AG04449 (cell line): ENCODE data around the gene ADAMTSL4.

Experiments
- CTCF ChIA-PET: fragments of 350-600 bp; formaldehyde crosslinking; extraction: SDS; loops from one replicate; lab custom pipeline; 2021; ENCODE audit warnings: antibody characterized with exemption; lab: Yijun Ruan, JAX
- POLR2A ChIA-PET: fragments of 400-600, 350-600 bp; formaldehyde crosslinking; extraction: SDS; loops from one replicate; lab custom pipeline; 2020; ENCODE audit warnings: antibody characterized with exemption, inconsistent platforms; lab: Yijun Ruan, JAX
- DNase-seq: peaks from one replicate; pipeline ENCODE4 v3.0.0-alpha.2; 2010; ENCODE audit warnings: low read depth, low spot score
- H3K4me3 ChIP-seq: 2 replicates; pipeline ENCODE4 v1.5.1; 2011; ENCODE audit warnings: low read depth, mild to moderate bottlenecking, control low read depth, low read length
- CTCF ChIP-seq: IDR thresholded peaks from one replicate; pipeline ENCODE4 v1.5.1; 2011; ENCODE audit warnings: mild to moderate bottlenecking, moderate library complexity, low read length, control low read depth, inconsistent platforms; ENCODE audit not compliant: insufficient read depth; ENCODE audit errors: missing control alignments

ADAMTSL4 gene

GRCh38 chr1:150529017-150529416 is 20.2 kb upstream of the ADAMTSL4 start:
- no peak for DNase-seq
- POLR2A ChIA-PET: interaction anchor here (0.7 to 1.2 kb wide), 3 partner anchors 13 to 19 kb away, joined by 3 to 4 read pairs (median 4); partner anchors contain the start of gene FALEC
- H3K4me3 ChIP-seq: no peak overlapping the region
- no peak for TF ChIP-seq CTCF
- CTCF ChIA-PET: interaction anchor here (0.9 to 12.9 kb wide), 6 partner anchors 8 to 248 kb away, joined by 3 to 160 read pairs (median 8); partner anchors contain the start of gene FALEC

- H3K4me3 ChIP-seq: no peak overlapping the region
- no peak for TF ChIP-seq CTCF
- ChIA-PET CTCF (interaction anchor here (0.7 to 12.9 kb wide), 12 partner anchors 14 to 91 kb away, joined by 3 to 160 read pairs (median 4); partner anchors contain the start of genes ADAMTSL4, FALEC and TARS2), POLR2A (interaction anchor here (2.7 kb wide), 1 partner anchor 23 kb away, joined by 10 read pairs; the partner anchor contains the start of gene ECM1)
- no peak for DNase-seq
Measured at GRCh38 chr1:150530491-150531159, 18.6 kb upstream of the ADAMTSL4 start.

DNA sequence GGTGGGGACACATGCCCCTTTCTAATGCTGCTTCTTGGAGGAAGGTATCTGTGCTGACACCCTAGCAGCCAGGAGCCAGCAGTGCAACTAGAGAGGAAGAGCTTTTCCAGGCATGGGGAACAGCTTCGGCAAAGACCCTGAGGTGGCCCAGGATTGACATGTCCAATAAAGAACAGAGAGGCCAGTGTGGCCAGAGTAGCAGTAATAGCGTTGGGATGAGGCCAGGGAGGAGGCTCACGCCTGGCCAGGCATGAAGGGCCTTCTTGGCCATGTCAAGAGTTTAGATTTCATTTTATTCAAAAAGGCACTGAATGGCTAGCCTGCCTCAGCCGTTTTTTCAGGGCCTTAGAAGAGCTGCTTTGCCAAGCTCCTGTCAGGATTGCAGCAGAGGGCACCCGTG is 16.3 kb upstream of the ADAMTSL4 start:
- TF ChIP-seq CTCF: no peak
- ChIA-PET CTCF (interaction anchor here (0.8 to 12.9 kb wide), 28 partner anchors 9 to 448 kb away, joined by 3 to 160 read pairs (median 4); partner anchors contain the start of genes ADAMTSL4, ECM1, FALEC and TARS2), POLR2A (interaction anchor here (1.0 to 2.7 kb wide), 3 partner anchors 16 to 25 kb away, joined by 3 to 10 read pairs (median 3); partner anchors contain the start of genes ADAMTSL4, ECM1 and FALEC)
- no peak overlapping the region for H3K4me3 ChIP-seq
- DNase-seq: no peak

DNA sequence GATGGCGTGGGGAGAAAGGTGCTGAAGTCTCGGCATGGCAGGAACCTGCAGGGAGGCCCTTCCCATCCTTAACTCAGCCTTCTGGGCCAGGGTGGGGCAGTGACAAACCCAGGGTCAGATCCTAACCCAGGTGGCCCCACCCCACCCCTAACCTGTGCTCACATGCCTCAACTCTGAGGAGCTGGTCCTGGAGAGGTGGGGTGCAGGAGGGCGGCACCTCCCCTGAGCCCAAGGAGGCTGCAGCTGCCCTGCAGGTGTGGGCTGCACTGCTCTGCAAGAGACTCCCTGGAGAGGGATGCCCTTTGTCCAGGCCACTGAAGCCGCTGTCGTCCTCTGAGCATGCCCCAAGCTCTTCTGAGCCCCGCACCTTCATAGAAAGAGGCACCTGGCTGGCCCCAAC is 15.2 kb upstream of the ADAMTSL4 start:
- ChIA-PET POLR2A (interaction anchor here (0.7 kb wide), 1 partner anchor 348 kb away, joined by 3 read pairs; no protein-coding TSS in a partner anchor), CTCF (interaction anchor here (0.8 to 12.9 kb wide), 9 partner anchors 15 to 275 kb away, joined by 3 to 160 read pairs (median 15); partner anchors contain the start of genes ADAMTSL4, FALEC and TARS2)
- DNase-seq: no peak
- no peak overlapping the region for H3K4me3 ChIP-seq
- no peak for TF ChIP-seq CTCF

GRCh38 chr1:150535511-150536287 is 13.5 kb upstream of the ADAMTSL4 start:
- ChIA-PET CTCF (interaction anchor here (1.1 to 12.9 kb wide), 7 partner anchors 8 to 72 kb away, joined by 3 to 160 read pairs (median 19); partner anchors contain the start of genes ADAMTSL4, ECM1 and FALEC), POLR2A (interaction anchor here (0.6 to 1.2 kb wide), 2 partner anchors 28 to 294 kb away, joined by 3 read pairs; partner anchors contain the start of gene ECM1)
- TF ChIP-seq CTCF: no peak
- H3K4me3 ChIP-seq: no peak overlapping the region
- no peak for DNase-seq
